HL-60/S4 treated with retinoic acid at 250 ng/mL for 4 days and 3 days (cell line): ENCODE data around the gene PSPC1.

Experiments used
- in situ Hi-C: fragments of 300-500 bp; cut with MboI; formaldehyde crosslinking; loops from 2 replicates; pipeline ENCODE4 v1.7.0; 2022; ENCODE audit warnings: low sequenced_read_pairs

Gene PSPC1

GRCh38 chr13:19673473-19674430, 109.0 kb downstream of the PSPC1 start:
- in situ Hi-C loops = no loop called here

- in situ Hi-C loops = no loop called here
Observed at GRCh38 chr13:19672990-19673389, 109.8 kb downstream of the PSPC1 start.

- in situ Hi-C loops = no loop called here
Observed at GRCh38 chr13:19670147-19670546, 112.6 kb downstream of the PSPC1 start.

GRCh38 chr13:19668778-19669177, 114.0 kb downstream of the PSPC1 start:
- in situ Hi-C loops = no loop called here

GRCh38 chr13:19665427-19665859, 117.3 kb downstream of the PSPC1 start:
- in situ Hi-C loops = no loop called here

GRCh38 chr13:19664481-19665230, 118.1 kb downstream of the PSPC1 start:
- in situ Hi-C loops = no loop called here

- in situ Hi-C loops = no loop called here
Observed at GRCh38 chr13:19663416-19663979, 119.2 kb downstream of the PSPC1 start.

- in situ Hi-C loops = no loop called here
Observed at GRCh38 chr13:19661561-19661960, 121.2 kb downstream of the PSPC1 start.

- in situ Hi-C loops = no loop called here
Observed at GRCh38 chr13:19661126-19661525, 121.6 kb downstream of the PSPC1 start.

- in situ Hi-C loops = no loop called here
Observed at GRCh38 chr13:19658831-19659230, 123.9 kb downstream of the PSPC1 start.

GRCh38 chr13:19657872-19658591, 124.7 kb downstream of the PSPC1 start:
- in situ Hi-C loops = no loop called here
